Central memory CD8-positive, alpha-beta T cell (primary cell): ENCODE measurements around the gene ISM1.

Source experiments
- ATAC-seq: fragments of 150-1000 bp; cut with Tn5 transposase; replicated peaks from 2 replicates; pipeline ENCODE4 v1.10.0; 2022; ENCODE audit warnings: mild to moderate bottlenecking, moderate FRiP score, moderate number of reproducible peaks; ENCODE audit not compliant: poor library complexity, severe bottlenecking; ENCODE audit errors: extremely low read depth
- DNase-seq, 2 donors: peaks; one replicate each; pipeline ENCODE4 v3.0.0; 2021; ENCODE audit warnings: low spot score in 2 of 2
- H3K27ac Mint-ChIP-seq: one replicate; pipeline ENCODE4 v1.8.0; 2022; ENCODE audit warnings: low read depth, mild to moderate bottlenecking, moderate library complexity, mixed read lengths
- H3K27me3 Mint-ChIP-seq: one replicate; pipeline ENCODE4 v1.8.0; 2022; ENCODE audit warnings: mixed read lengths
- H3K36me3 Mint-ChIP-seq: one replicate; pipeline ENCODE4 v1.8.0; 2022; ENCODE audit warnings: mild to moderate bottlenecking, moderate library complexity, mixed read lengths; ENCODE audit not compliant: insufficient read depth
- H3K4me1 Mint-ChIP-seq: one replicate; pipeline ENCODE4 v1.8.0; 2022; ENCODE audit warnings: mixed read lengths
- H3K4me3 Mint-ChIP-seq: one replicate; pipeline ENCODE4 v1.8.0; 2022; ENCODE audit warnings: mild to moderate bottlenecking, moderate library complexity, mixed read lengths
- H3K9me3 Mint-ChIP-seq: one replicate; pipeline ENCODE4 v1.8.0; 2022; ENCODE audit warnings: mixed read lengths

The ISM1 gene

GRCh38 chr20:13341737-13342393 lies 120.8 kb downstream of the ISM1 start:
- no peak overlapping the region for H3K4me3 Mint-ChIP-seq
- H3K36me3 Mint-ChIP-seq: no peaks in the 10 kb centered on the region
- no peak overlapping the region for H3K27ac Mint-ChIP-seq
- ATAC-seq: no peak
- H3K4me1 Mint-ChIP-seq: no peaks in the 10 kb centered on the region
- H3K9me3 Mint-ChIP-seq: peaks cover 3% of the 10 kb centered on the region
- no peak for DNase-seq
- H3K27me3 Mint-ChIP-seq: no peaks in the 10 kb centered on the region

GRCh38 chr20:13342469-13343242 lies 121.6 kb downstream of the ISM1 start:
- peaks cover 7% of the 10 kb centered on the region for H3K27me3 Mint-ChIP-seq
- H3K4me1 Mint-ChIP-seq: no peaks in the 10 kb centered on the region
- H3K27ac Mint-ChIP-seq: no peak overlapping the region
- H3K36me3 Mint-ChIP-seq: no peaks in the 10 kb centered on the region
- H3K4me3 Mint-ChIP-seq: no peak overlapping the region
- no peak for ATAC-seq
- no peak for DNase-seq
- peaks cover 3% of the 10 kb centered on the region for H3K9me3 Mint-ChIP-seq

- ATAC-seq: no peak
- no peak overlapping the region for H3K4me3 Mint-ChIP-seq
- peaks cover 3% of the 10 kb centered on the region for H3K9me3 Mint-ChIP-seq
- H3K27ac Mint-ChIP-seq: no peak overlapping the region
- H3K36me3 Mint-ChIP-seq: no peaks in the 10 kb centered on the region
- no peak for DNase-seq
- no peaks in the 10 kb centered on the region for H3K4me1 Mint-ChIP-seq
- peaks cover 7% of the 10 kb centered on the region for H3K27me3 Mint-ChIP-seq
These were observed 123.6 kb downstream of the ISM1 start for GRCh38 chr20:13344671-13345070.

GRCh38 chr20:13348311-13349234 lies 127.5 kb downstream of the ISM1 start:
- H3K4me3 Mint-ChIP-seq: no peak overlapping the region
- no peaks in the 10 kb centered on the region for H3K36me3 Mint-ChIP-seq
- H3K27ac Mint-ChIP-seq: no peak overlapping the region
- H3K9me3 Mint-ChIP-seq: peaks cover 3% of the 10 kb centered on the region
- DNase-seq (no peak), ATAC-seq (no peak)
- H3K27me3 Mint-ChIP-seq: peaks cover 7% of the 10 kb centered on the region
- no peaks in the 10 kb centered on the region for H3K4me1 Mint-ChIP-seq

GRCh38 chr20:13349235-13349604 lies 128.1 kb downstream of the ISM1 start:
- no peaks in the 10 kb centered on the region for H3K4me1 Mint-ChIP-seq
- DNase-seq: no peak
- no peak for ATAC-seq
- no peaks in the 10 kb centered on the region for H3K9me3 Mint-ChIP-seq
- H3K4me3 Mint-ChIP-seq: no peak overlapping the region
- peaks cover 7% of the 10 kb centered on the region for H3K27me3 Mint-ChIP-seq
- no peaks in the 10 kb centered on the region for H3K36me3 Mint-ChIP-seq
- no peak overlapping the region for H3K27ac Mint-ChIP-seq
